Measurements from ENCODE around the gene HOXB2. TPM values are rescaled to one million over a fixed set of nuclear protein-coding genes. Genes with fewer than 3 reads are reported as not detected.

Gene HOXB2
- total RNA-seq, 1 experiment from 2014 or later = 0.31 TPM

DNA sequence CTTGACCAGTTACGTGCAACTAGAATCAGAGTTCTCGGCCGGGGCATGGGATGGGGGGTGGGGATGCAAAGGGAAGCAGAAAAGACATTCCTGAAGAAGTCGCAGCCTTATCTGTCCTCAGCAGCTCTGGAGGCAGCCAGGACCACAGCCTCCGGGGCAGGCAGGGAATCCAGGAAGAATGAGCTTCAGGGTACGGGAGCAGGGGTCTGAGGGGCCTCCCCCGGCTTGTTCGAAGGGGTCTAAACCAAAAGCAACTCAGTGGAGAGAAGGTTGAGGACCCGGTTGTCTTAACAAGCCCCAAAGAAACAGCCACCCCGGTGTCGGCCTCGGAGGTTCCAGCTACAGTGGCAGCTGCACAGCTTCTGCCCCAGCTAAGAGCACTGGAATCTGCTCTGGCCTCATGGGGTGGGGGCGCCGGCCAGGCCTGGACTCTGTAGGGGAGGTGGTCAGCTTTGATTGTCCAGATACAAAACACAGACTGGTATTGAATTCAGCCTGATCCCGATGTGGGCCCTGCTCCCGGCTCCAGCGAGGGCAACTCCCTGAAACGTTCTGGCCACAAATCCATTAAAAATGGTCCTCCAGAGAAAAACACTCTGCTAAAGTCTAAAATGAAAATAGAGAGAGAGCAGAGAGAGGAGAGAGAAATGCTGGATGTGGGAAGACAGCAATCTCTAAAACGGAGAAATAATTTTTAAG, 25.6 kb upstream of the HOXB2 start:
- DNase-seq = no peak
- POLR2A ChIA-PET (ENCODE audit: unreplicated experiment) = no interaction called here
- CTCF ChIA-PET = interaction anchor here (0.6 kb wide), 2 partner anchors 48 to 228 kb away, joined by 4 to 7 read pairs; no protein-coding TSS in a partner anchor
- intact Hi-C loops (cut with micrococcal nuclease; ENCODE audit: unreplicated experiment) = no loop called here
- H3K9me2 ChIP-seq (ENCODE audit: insufficient read depth) = no peaks in the 10 kb centered on the region
- H3K27me3 ChIP-seq (ENCODE audit: insufficient read depth, low read depth) = no peaks in the 10 kb centered on the region
- no TSS peak for BruUV-seq (replicated peaks)
- no peaks in the 10 kb centered on the region for H3F3A ChIP-seq (ENCODE audit: insufficient read depth, low read depth)
- TF ChIP-seq EZH2 (IDR thresholded peaks at IDR 0.05; ENCODE audit: low read depth) (no peak), CTCF (conservative IDR thresholded peaks at IDR 0.05) (no peak)
- H3K4me2 ChIP-seq = no peak overlapping the region
- 0 out of 2 replicates have a peak, but pooled peaks cover 6% of the 10 kb centered on the region for H3K4me1 ChIP-seq (replicated peaks; ENCODE audit: insufficient read depth)
- no peak overlapping the region for H3K4me3 ChIP-seq
- no peaks in the 10 kb centered on the region for H3K9me3 ChIP-seq (ENCODE audit: insufficient read depth, low read depth)
- H4K20me1 ChIP-seq (ENCODE audit: insufficient read depth) = no peaks in the 10 kb centered on the region
- no peak overlapping the region for H3K27ac ChIP-seq
- H3K79me2 ChIP-seq (ENCODE audit: low read depth) = no peaks in the 10 kb centered on the region
- no peaks in the 10 kb centered on the region for H3K36me3 ChIP-seq (ENCODE audit: low read depth)
- no peak overlapping the region for H2AFZ ChIP-seq

DNA sequence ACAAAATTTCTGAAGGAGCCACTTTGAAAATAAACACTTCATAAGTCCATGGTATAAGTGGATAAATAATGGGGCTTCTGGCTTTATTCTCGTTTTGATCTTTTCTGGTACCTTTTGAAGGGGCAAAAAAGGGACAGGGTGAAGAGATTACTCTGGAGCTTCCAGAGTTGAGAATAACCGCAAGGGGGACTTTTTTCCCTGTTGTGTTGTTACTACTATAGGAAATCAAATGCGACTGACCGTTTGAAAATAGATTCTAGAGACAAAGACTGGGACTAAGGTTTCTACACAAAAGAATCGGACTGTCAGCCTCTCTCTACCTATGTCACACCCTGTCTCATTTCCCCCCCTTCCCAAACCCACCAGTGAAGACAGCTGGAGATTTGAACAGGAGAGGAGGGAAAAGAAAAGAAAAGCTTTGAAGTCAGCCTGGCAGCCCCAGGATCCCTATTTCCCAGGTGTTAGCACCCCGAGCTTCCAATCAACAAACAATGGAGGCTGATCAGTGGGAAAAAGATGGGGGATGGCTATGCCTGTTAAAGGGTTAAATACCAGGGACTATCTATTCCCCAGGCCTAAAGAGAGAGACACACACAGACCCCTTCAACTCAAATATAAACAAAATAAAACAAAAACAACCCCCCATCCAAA, 24.9 kb upstream of the HOXB2 start:
- DNase-seq = no peak
- no TSS peak for BruUV-seq (replicated peaks)
- Histone ChIP-seq H3K27me3 (ENCODE audit: insufficient read depth, low read depth) (no peaks in the 10 kb centered on the region), H4K20me1 (ENCODE audit: insufficient read depth) (no peaks in the 10 kb centered on the region), H3K9me2 (ENCODE audit: insufficient read depth) (no peaks in the 10 kb centered on the region), H3F3A (ENCODE audit: insufficient read depth, low read depth) (no peaks in the 10 kb centered on the region), H3K79me2 (ENCODE audit: low read depth) (no peaks in the 10 kb centered on the region), H3K27ac (no peak overlapping the region), H3K4me3 (no peak overlapping the region), H3K4me1 (replicated peaks; ENCODE audit: insufficient read depth) (0 out of 2 replicates have a peak, but pooled peaks cover 6% of the 10 kb centered on the region), H3K4me2 (no peak overlapping the region), H3K9me3 (ENCODE audit: insufficient read depth, low read depth) (no peaks in the 10 kb centered on the region), H2AFZ (no peak overlapping the region), H3K36me3 (ENCODE audit: low read depth) (no peaks in the 10 kb centered on the region)
- TF ChIP-seq EZH2 (IDR thresholded peaks at IDR 0.05; ENCODE audit: low read depth) = no peak
- ChIA-PET CTCF (interaction anchor here (0.6 kb wide), 2 partner anchors 48 to 228 kb away, joined by 4 to 7 read pairs; no protein-coding TSS in a partner anchor), POLR2A (ENCODE audit: unreplicated experiment) (no interaction called here)
- intact Hi-C loops (cut with micrococcal nuclease; ENCODE audit: unreplicated experiment) = no loop called here

- Histone ChIP-seq H3K27me3 (ENCODE audit: insufficient read depth, low read depth) (no peaks in the 10 kb centered on the region), H3K79me2 (ENCODE audit: low read depth) (no peaks in the 10 kb centered on the region), H3K4me2 (no peak overlapping the region), H3K9me2 (ENCODE audit: insufficient read depth) (no peaks in the 10 kb centered on the region), H3K4me3 (no peak overlapping the region), H3K36me3 (ENCODE audit: low read depth) (no peaks in the 10 kb centered on the region), H3F3A (ENCODE audit: insufficient read depth, low read depth) (no peaks in the 10 kb centered on the region), H4K20me1 (ENCODE audit: insufficient read depth) (no peaks in the 10 kb centered on the region), H2AFZ (no peak overlapping the region), H3K4me1 (replicated peaks; ENCODE audit: insufficient read depth) (0 out of 2 replicates have a peak, but pooled peaks cover 6% of the 10 kb centered on the region), H3K9me3 (ENCODE audit: insufficient read depth, low read depth) (no peaks in the 10 kb centered on the region), H3K27ac (no peak overlapping the region)
- ChIA-PET POLR2A (ENCODE audit: unreplicated experiment) (no interaction called here), CTCF (no interaction called here)
- BruUV-seq (replicated peaks) = no TSS peak
- DNase-seq = no peak
- TF ChIP-seq EZH2 (IDR thresholded peaks at IDR 0.05; ENCODE audit: low read depth) (no peak), CTCF (conservative IDR thresholded peaks at IDR 0.05) (no peak)
- intact Hi-C loops (cut with micrococcal nuclease; ENCODE audit: unreplicated experiment) = no loop called here
Measured at GRCh38 chr17:48569240-48569582, 24.3 kb upstream of the HOXB2 start.
